GM19467 (cell line): ENCODE measurements around the gene ZNF714.

Source experiments
- ATAC-seq: cut with Tn5 transposase; IDR thresholded peaks from one replicate; pipeline ENCODE4 v1.9.1; 2021; ENCODE audit warnings: mild to moderate bottlenecking, moderate library complexity; ENCODE audit not compliant: unreplicated experiment

The ZNF714 gene

DNA sequence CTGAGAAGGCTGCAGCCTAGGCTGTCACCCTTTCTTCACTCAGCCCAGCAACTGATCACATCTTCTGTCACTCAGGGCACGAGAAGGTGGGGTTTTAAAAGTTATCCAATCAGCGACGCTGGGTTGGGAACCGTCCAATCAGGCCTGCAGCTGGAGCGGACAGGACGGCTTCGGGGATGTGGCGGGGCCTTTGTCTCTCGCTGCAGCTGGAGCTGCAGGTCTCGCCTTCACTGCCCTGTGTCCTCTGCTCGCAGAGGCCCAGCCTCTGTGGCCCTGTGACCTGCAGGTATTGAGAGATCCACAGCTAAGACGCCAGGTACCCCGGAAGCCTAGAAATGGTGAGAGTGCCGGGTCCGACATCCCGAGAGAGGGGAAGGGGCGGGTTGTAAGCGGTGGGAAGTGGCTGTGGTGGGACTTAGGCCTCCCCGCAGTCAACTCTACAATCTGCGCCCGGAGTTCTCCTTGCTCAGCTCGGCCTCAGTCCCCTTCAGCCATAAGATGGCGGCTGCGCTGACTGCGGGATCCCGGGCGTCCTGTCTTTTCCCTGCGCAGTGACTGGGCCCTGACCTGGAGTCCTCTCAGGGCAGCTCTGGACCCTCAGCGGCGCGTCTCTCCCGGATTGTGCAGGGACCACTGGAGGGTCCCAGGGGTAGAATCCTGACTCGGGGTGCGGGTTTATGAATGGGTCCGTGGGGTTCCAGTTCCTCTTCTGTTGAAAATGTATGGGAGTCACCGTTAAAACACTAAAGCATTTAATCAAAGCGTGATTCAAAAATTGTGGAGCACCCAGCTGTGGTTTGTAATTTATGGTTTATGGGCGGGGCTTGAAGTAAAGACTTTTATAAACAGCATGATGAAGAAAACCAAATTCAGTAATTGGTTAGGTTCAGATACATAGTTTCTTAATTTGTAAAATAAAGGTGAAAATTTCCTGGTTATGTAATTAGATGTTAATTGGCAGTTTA lies at the start of gene ZNF714:
ZNF714 (plus strand) TSS at position 193 of the 965 bp plus-strand sequence. CDS start 16,066 bp downstream, outside the sequence.
- ATAC-seq = peak; percentile 98

DNA sequence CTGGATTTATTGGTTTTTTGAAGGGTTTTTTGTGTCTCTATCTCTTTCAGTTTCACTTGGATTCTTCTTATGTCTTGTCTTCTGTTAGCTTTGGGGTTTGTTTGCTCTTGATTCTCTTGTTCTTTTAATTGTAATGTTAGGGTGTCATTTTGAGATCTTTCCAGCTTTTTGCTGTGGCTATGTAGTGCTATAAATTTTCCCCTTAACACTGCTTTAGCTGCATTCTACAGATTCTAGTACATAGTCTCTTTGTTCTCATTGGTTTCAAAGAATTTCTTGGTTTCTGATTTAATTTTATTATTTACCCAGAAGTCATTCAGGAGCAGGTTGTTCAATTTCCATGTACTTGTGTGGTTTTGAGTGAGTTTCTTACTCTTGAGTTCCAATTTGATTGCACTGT lies 37.0 kb upstream of the ZNF714 start:
- no peak for ATAC-seq

DNA sequence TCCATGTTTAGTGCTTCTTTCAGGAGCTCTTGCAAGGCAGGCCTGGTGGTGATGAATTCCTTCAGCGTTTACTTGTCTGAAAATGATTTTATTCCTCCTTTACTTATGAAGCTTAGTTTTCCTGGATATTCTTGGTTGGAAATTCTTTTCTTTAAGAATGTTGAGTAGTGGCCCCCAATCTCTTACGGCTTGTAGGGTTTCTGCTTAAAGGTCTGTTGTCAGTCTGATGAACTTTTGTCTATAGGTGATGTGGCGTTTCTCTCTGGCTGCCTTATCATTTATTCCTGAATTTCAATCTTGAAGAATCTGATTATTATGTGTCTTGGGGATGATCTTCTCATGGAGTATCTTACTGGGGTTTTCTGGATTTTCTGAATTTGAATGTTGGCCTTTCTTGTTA lies 35.5 kb upstream of the ZNF714 start:
- no peak for ATAC-seq

- no peak for ATAC-seq
These were observed 34.3 kb upstream of the ZNF714 start for GRCh38 chr19:21047716-21048115.

DNA sequence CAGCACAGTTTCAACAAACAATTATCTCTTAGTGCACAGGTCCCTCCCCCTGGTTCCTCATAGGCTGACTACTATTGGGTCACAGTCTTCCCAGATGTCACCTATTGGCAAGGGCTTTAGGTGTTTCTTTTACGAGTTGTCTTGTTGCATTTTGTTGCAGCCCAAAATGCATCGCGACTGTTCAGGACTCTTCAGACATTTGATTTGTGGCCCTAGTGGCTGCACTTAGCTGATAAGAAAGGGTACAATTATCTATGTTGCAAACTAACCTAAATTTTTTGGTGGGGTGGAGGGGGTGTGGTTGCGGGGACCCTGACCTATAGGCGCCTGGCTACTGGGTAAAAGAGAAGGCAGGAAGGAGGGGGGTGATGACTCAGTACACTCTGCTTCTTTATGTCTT lies 29.1 kb upstream of the ZNF714 start:
- ATAC-seq = no peak

GRCh38 chr19:21065336-21065735 lies 16.7 kb upstream of the ZNF714 start:
- ATAC-seq = no peak

- ATAC-seq = no peak
These were observed 2.3 kb downstream of the ZNF714 start for GRCh38 chr19:21084343-21084742.

- no peak for ATAC-seq
These were observed 5.9 kb downstream of the ZNF714 start for GRCh38 chr19:21087871-21088270.

DNA sequence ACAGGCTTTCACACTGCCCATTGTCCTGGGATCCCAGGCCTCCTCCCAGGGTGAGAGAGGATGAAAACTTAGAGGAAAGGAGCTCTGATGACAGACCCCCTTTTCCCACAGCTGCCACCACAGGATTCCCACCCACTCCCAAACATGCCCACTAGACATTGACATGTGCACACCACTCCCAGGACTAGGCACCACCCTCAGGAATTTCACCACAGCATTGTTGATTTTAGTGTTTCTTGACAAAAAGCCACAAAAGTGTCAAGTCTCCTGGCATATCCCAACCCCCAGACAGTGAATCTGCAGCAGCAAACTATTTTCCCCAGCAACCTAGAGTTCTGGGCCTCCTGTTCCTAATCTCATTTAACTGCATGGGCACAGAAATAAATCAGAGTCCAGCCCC lies 10.1 kb downstream of the ZNF714 start:
- ATAC-seq = no peak

DNA sequence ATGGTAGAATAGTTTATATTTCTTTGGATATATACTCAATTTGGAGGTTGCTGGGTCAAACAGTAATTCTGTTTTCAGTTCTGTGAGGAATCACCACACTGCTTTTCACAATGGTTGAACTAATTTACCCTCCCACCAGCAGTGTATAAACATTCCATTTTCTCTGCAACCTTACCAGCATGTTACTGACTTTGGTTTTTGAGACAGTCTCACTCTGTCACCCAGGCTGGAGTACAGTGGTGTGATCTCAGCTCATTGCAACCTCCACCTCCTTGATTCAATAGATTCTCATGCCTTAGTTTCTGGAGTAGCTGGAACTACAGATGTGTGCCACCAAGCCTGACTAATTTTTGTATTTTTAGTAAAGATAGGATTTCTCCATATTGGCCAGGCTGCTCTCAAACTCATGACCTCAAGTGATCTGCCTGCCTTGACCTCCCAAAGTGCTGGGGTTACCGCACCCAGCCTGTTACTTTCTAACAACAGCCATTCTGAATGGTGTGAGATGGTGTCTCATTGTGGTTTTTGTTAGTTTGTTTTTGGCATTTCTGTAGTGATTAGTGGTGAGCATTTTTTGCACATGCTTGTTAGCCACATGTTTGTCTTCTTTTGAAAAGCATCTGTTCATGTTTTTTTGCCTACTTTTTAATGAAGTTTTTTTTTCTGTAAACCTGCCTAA lies 12.5 kb downstream of the ZNF714 start:
- ATAC-seq = no peak

- ATAC-seq = no peak
These were observed 16.3 kb downstream of the ZNF714 start for GRCh38 chr19:21098291-21098690.

DNA sequence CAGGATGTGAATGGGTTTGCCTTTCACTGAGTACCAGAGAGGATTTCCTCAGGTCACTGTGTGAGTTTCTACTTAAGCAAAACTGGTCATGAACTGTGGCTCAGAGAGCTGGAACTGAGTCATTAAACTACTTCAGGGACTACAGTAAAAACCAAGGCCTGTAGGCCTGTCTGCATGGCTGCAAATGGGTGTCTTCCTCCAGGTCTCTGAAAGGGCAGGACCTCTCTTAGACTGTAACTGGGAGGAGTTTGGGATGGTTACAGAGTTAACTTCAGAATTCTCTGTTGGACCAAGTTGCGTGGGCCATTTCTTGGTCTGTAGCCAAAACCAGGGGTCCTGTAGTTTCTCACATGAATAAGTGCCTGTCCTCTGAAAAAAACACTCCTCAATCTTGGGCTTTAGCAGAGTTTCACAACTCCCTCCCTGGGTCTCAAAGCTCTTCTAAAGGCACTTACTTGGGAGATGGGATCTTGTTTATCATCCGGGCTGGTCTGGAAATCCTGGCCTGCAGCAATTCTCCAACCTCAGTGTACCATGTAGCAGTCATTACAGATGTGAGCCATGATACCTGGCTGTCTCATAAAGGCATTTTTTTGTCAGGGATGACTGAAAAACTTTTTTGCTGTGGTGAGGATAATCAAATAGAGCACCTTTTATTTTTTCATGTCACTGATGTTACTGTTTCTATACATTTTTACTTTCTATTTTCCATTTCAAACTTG lies 19.7 kb downstream of the ZNF714 start:
- no peak for ATAC-seq

DNA sequence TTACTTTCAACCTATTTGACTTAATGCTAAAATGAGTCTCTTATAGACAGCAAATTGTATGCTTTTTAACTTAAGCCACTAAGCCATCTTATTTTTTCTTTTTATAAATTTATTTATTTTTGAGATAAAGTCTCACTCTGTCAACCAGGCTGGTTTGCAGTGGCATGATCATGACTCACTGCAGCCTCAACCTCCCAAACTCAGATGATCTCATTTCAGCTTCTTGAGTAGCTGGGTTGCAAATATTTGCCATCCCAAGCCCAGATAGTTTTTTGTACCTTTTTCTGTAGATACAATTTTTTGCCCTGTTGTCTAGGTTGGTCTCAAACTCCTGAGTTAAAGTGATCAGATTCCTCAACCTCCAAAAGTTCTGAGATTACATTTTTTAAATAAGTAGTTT lies 27.1 kb downstream of the ZNF714 start:
- ATAC-seq = no peak

- no peak for ATAC-seq
These were observed 28.2 kb downstream of the ZNF714 start for GRCh38 chr19:21110183-21110582.

GRCh38 chr19:21115430-21115829 lies 33.4 kb downstream of the ZNF714 start:
- ATAC-seq = no peak

GRCh38 chr19:21117041-21117907 lies 35.3 kb downstream of the ZNF714 start:
- no peak for ATAC-seq

DNA sequence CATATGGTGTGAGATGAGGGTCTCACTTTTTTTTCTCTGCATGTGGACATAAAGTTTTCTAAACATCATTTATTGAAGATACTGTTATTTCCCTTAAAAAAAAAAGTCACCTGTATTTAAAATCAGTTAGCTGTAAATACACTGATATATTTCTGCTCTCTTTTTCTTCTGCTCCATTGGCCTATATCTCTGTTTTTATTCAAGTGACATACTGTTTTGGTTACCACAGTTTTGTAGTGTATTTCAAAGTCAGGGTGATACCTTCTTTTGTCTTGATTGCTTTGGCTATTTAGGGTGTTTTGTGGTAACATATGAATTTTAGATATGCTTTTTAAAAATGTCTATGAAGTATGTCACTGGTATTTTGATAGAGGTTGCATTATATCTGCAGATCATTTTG lies 44.1 kb downstream of the ZNF714 start:
- ATAC-seq = no peak

DNA sequence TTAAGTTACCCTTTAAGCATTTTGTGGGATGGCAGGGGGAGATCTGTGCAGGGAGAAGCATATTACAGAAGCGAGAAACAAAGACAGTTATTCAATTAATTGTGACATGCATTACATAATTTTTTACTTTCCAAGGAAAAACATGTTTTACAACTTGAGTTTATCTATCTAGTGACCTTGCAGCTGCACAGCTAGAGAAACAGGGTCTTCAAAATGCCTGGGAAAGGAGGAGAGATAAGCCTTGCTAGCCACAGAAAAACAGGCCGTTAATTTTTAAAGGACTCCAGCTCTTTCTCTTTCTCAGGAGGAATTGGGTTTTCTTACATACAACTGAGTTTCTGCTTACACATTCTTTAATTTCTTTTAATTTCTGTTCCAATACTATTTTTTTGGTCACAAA lies 45.0 kb downstream of the ZNF714 start:
- no peak for ATAC-seq

GRCh38 chr19:21127898-21128297 lies 45.9 kb downstream of the ZNF714 start:
- ATAC-seq = no peak

- no peak for ATAC-seq
These were observed 47.1 kb downstream of the ZNF714 start for GRCh38 chr19:21128901-21129698.
